GM23338 (cell line): Measurements from ENCODE around the gene MRPL20.

Source experiments
- CREB1 ChIP-seq: fragments of 250-450 bp; sonication (Bioruptor Pico); IDR thresholded peaks from 2 replicates; pipeline ENCODE4 v1.5.0; 2020; ENCODE audit warnings: low read depth, mild to moderate bottlenecking, moderate library complexity
- ETS1 ChIP-seq: IDR thresholded peaks from 2 replicates; pipeline ENCODE4 v1.6.1; 2016; ENCODE audit warnings: antibody characterized with exemption
- EZH2 ChIP-seq: fragments of 200-600 bp; sonication (generic); IDR thresholded peaks from one replicate; pipeline ENCODE4 v1.8.0; 2017; ENCODE audit warnings: antibody characterized with exemption, mild to moderate bottlenecking, low read depth; ENCODE audit not compliant: unreplicated experiment
- EZH2phosphoT487 ChIP-seq: fragments of 200-600 bp; sonication (generic); IDR thresholded peaks from one replicate; pipeline ENCODE4 v1.8.1; 2018; ENCODE audit warnings: antibody characterized with exemption; ENCODE audit not compliant: unreplicated experiment
- POLR2AphosphoS5 ChIP-seq: IDR thresholded peaks from 2 replicates; pipeline ENCODE4 v1.6.1; 2016; ENCODE audit warnings: antibody characterized with exemption, low read depth
- STAT1 ChIP-seq: IDR thresholded peaks from one replicate; pipeline ENCODE4 v1.6.1; 2016; ENCODE audit warnings: antibody characterized with exemption; ENCODE audit not compliant: unreplicated experiment
- ZNF462 ChIP-seq: fragments of 250-450 bp; sonication (Bioruptor Pico); IDR thresholded peaks from 2 replicates; pipeline ENCODE4 v1.5.0; 2020; ENCODE audit warnings: mild to moderate bottlenecking, moderate library complexity
- TF ChIP-seq, protein P1 (sequence below), 2 experiments: fragments of 200-600 bp in 1 of 2; sonication (generic) in 1 of 2; conservative IDR thresholded peaks; 2 replicates each; pipeline versions ENCODE4 v1.5.1 to v1.6.1; 2016 to 2017; ENCODE audit warnings: antibody characterized with exemption in 2 of 2, low read depth in 2 of 2, mild to moderate bottlenecking in 2 of 2, moderate library complexity in 1 of 2
- TF ChIP-seq, protein P2 (sequence below): IDR thresholded peaks from one replicate; pipeline ENCODE4 v1.6.1; 2018; ENCODE audit warnings: antibody characterized with exemption; ENCODE audit not compliant: unreplicated experiment

GRCh38 chr1:1366699-1367066 lies 40.4 kb downstream of the MRPL20 start:
- TF ChIP-seq, protein P1, sequence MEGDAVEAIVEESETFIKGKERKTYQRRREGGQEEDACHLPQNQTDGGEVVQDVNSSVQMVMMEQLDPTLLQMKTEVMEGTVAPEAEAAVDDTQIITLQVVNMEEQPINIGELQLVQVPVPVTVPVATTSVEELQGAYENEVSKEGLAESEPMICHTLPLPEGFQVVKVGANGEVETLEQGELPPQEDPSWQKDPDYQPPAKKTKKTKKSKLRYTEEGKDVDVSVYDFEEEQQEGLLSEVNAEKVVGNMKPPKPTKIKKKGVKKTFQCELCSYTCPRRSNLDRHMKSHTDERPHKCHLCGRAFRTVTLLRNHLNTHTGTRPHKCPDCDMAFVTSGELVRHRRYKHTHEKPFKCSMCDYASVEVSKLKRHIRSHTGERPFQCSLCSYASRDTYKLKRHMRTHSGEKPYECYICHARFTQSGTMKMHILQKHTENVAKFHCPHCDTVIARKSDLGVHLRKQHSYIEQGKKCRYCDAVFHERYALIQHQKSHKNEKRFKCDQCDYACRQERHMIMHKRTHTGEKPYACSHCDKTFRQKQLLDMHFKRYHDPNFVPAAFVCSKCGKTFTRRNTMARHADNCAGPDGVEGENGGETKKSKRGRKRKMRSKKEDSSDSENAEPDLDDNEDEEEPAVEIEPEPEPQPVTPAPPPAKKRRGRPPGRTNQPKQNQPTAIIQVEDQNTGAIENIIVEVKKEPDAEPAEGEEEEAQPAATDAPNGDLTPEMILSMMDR (conservative IDR thresholded peaks at IDR 0.05; ENCODE audit: low read depth in 2 of 2): no peak
- TF ChIP-seq POLR2AphosphoS5: no peak
- no peak for TF ChIP-seq ETS1
- TF ChIP-seq EZH2: no peak
- no peak for TF ChIP-seq STAT1
- TF ChIP-seq, protein P2, sequence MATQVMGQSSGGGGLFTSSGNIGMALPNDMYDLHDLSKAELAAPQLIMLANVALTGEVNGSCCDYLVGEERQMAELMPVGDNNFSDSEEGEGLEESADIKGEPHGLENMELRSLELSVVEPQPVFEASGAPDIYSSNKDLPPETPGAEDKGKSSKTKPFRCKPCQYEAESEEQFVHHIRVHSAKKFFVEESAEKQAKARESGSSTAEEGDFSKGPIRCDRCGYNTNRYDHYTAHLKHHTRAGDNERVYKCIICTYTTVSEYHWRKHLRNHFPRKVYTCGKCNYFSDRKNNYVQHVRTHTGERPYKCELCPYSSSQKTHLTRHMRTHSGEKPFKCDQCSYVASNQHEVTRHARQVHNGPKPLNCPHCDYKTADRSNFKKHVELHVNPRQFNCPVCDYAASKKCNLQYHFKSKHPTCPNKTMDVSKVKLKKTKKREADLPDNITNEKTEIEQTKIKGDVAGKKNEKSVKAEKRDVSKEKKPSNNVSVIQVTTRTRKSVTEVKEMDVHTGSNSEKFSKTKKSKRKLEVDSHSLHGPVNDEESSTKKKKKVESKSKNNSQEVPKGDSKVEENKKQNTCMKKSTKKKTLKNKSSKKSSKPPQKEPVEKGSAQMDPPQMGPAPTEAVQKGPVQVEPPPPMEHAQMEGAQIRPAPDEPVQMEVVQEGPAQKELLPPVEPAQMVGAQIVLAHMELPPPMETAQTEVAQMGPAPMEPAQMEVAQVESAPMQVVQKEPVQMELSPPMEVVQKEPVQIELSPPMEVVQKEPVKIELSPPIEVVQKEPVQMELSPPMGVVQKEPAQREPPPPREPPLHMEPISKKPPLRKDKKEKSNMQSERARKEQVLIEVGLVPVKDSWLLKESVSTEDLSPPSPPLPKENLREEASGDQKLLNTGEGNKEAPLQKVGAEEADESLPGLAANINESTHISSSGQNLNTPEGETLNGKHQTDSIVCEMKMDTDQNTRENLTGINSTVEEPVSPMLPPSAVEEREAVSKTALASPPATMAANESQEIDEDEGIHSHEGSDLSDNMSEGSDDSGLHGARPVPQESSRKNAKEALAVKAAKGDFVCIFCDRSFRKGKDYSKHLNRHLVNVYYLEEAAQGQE: no peak
- no peak for TF ChIP-seq EZH2phosphoT487
- TF ChIP-seq ZNF462 (CRISPR knock-in tag): no peak
- TF ChIP-seq CREB1: no peak
